Osteocyte (in vitro differentiated cells): Measurements from ENCODE around the gene PTPRR. TPM values are rescaled to one million over a fixed set of nuclear protein-coding genes. Genes with fewer than 3 reads are reported as not detected.

Source experiments
- DNase-seq: peaks from one replicate; pipeline ENCODE4 v3.0.0; 2021; ENCODE audit warnings: mixed read lengths; ENCODE audit not compliant: unreplicated experiment; ENCODE audit errors: extremely low spot score
- H3K27ac Mint-ChIP-seq: one replicate; pipeline ENCODE4 v1.8.0; 2021; ENCODE audit warnings: mild to moderate bottlenecking, mixed read lengths; ENCODE audit not compliant: unreplicated experiment
- H3K27me3 Mint-ChIP-seq: one replicate; pipeline ENCODE4 v1.8.0; 2021; ENCODE audit warnings: mixed read lengths; ENCODE audit not compliant: unreplicated experiment
- H3K36me3 Mint-ChIP-seq: one replicate; pipeline ENCODE4 v1.8.0; 2021; ENCODE audit warnings: mixed read lengths; ENCODE audit not compliant: unreplicated experiment
- H3K4me1 Mint-ChIP-seq: one replicate; pipeline ENCODE4 v1.8.0; 2021; ENCODE audit warnings: mixed read lengths; ENCODE audit not compliant: unreplicated experiment
- H3K4me3 Mint-ChIP-seq: one replicate; pipeline ENCODE4 v1.8.0; 2021; ENCODE audit warnings: mild to moderate bottlenecking, moderate library complexity, mixed read lengths; ENCODE audit not compliant: unreplicated experiment
- H3K9me3 Mint-ChIP-seq: one replicate; pipeline ENCODE4 v1.8.0; 2021; ENCODE audit warnings: mixed read lengths; ENCODE audit not compliant: unreplicated experiment
- total RNA-seq: library from RNA; stranded (reverse); gene quantifications from 2 replicates; pipeline ENCODE4 v1.2.1, GENCODE V29; 2021
- TF ChIP-seq, protein P1 (sequence below): fragments of 200-600 bp; sonication (generic); IDR thresholded peaks from 2 replicates; pipeline ENCODE4 v1.5.0; 2021; ENCODE audit warnings: antibody characterized with exemption, mild to moderate bottlenecking, moderate library complexity

The PTPRR gene
- total RNA-seq, 1 donor from 2014 or later, result 0.21 TPM

DNA sequence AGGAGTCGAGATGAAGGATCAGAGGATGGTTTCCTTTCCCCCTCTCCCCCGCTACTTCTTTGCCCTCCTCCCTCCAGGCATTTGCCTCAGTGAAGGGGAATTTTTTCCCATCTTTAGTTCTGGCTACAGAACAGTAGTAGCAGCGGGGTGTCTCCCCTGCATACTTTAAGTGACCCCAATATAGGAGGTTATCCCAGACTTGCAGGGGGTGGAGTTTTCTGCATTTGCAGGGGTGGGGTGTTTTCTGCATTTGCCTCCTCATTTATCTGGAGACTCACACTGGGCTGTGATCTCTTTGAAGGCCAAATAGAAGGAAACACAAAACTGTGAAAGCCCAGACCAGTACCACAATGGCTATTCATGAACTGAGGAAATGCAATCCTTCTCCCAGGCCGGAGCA is 303.1 kb downstream of the PTPRR start:
- Mint-ChIP-seq H3K36me3 (no peaks in the 10 kb centered on the region), H3K4me3 (no peak overlapping the region), H3K9me3 (no peaks in the 10 kb centered on the region), H3K27me3 (peaks cover 14% of the 10 kb centered on the region), H3K4me1 (no peaks in the 10 kb centered on the region), H3K27ac (no peak overlapping the region)
- no peak for DNase-seq
- TF ChIP-seq, protein P1, sequence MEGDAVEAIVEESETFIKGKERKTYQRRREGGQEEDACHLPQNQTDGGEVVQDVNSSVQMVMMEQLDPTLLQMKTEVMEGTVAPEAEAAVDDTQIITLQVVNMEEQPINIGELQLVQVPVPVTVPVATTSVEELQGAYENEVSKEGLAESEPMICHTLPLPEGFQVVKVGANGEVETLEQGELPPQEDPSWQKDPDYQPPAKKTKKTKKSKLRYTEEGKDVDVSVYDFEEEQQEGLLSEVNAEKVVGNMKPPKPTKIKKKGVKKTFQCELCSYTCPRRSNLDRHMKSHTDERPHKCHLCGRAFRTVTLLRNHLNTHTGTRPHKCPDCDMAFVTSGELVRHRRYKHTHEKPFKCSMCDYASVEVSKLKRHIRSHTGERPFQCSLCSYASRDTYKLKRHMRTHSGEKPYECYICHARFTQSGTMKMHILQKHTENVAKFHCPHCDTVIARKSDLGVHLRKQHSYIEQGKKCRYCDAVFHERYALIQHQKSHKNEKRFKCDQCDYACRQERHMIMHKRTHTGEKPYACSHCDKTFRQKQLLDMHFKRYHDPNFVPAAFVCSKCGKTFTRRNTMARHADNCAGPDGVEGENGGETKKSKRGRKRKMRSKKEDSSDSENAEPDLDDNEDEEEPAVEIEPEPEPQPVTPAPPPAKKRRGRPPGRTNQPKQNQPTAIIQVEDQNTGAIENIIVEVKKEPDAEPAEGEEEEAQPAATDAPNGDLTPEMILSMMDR, result no peak

DNA sequence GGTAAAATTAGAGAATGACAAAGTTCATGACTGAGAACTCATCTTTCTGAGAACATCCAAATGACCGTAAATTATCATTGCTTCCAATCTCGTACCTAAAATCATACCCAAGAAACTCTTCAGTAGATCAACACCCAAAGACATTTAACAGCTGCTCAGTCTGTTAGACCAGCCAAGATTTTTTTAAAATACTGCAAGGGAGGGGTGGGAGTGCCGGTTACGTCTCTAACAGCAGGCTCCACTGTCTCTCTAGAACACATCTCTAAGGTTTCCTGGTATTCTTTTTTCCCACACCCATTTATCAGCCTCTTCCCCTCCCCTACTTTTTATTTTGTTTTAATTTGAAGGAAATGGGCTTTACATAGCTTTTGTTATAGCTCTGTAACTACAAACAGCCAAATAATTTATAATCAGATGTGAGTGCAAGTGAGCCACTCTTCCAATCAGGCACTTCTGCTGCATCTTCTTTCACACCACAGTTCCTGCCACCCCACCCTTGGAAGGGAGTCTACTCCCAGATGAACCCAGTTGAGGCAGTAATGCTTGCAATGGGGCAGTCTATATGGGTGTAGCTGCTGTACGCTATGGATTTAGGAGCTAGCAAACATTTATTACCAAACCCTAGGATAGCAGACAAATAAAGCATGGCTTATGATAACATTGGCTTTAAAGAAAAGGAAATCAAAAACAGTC is 305.2 kb downstream of the PTPRR start:
- H3K27me3 Mint-ChIP-seq, result peaks cover 26% of the 10 kb centered on the region
- TF ChIP-seq, protein P1, result no peak
- H3K9me3 Mint-ChIP-seq, result no peaks in the 10 kb centered on the region
- H3K36me3 Mint-ChIP-seq, result no peaks in the 10 kb centered on the region
- DNase-seq, result no peak
- no peak overlapping the region for H3K4me3 Mint-ChIP-seq
- no peak overlapping the region for H3K27ac Mint-ChIP-seq
- H3K4me1 Mint-ChIP-seq, result peaks cover under 1% of the 10 kb centered on the region

DNA sequence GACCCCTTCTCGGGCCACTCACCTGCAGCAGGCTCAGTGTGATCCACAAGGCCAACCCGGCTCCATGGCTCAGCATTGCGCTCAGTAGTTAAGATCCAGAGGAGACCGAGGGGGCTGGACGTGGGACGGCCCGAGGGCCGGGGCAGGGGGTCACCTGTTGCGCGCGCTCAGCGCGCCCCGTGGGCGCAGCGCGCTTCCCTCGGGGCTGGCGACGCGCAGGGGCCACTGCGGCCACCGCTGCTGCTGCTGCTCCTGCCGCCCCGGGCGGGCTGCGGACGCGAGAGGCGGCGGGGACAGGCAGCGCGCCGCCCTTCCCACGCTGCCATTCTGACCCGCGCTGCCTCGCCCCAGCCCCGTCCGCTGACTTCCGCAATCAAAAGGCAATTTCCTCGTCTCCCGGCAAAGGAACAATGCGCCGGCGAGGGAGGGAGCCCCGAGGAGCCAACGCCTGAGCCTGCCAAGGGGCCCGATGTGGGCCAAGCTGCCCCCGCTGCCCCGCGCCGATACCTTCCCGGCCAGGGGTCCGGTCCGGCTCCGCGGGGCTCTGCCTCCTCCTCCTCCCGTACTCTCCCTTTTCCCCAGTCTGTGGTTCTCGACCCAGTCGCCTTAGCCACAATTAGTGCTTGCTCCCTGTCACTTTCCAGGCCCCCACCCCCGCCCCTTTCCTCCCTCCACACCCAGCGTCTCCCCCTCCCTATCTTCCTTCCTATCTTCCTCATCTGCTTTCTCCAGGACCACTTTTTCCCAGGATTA is 310.6 kb downstream of the PTPRR start:
- no peak for DNase-seq
- H3K4me1 Mint-ChIP-seq, result peaks cover 8% of the 10 kb centered on the region
- H3K36me3 Mint-ChIP-seq, result no peaks in the 10 kb centered on the region
- H3K27ac Mint-ChIP-seq, result no peak overlapping the region
- TF ChIP-seq, protein P1, result no peak
- peaks cover 8% of the 10 kb centered on the region for H3K9me3 Mint-ChIP-seq
- peak overlapping the region; percentile 74 for H3K4me3 Mint-ChIP-seq
- peaks cover 59% of the 10 kb centered on the region for H3K27me3 Mint-ChIP-seq

- H3K4me1 Mint-ChIP-seq, result peaks cover 8% of the 10 kb centered on the region
- H3K36me3 Mint-ChIP-seq, result no peaks in the 10 kb centered on the region
- H3K27ac Mint-ChIP-seq, result no peak overlapping the region
- peaks cover 59% of the 10 kb centered on the region for H3K27me3 Mint-ChIP-seq
- TF ChIP-seq, protein P1, result no peak
- H3K4me3 Mint-ChIP-seq, result peak overlapping the region; percentile 74
- peaks cover 8% of the 10 kb centered on the region for H3K9me3 Mint-ChIP-seq
- DNase-seq, result no peak
Measured at GRCh38 chr12:70609203-70609602, 311.3 kb downstream of the PTPRR start.

DNA sequence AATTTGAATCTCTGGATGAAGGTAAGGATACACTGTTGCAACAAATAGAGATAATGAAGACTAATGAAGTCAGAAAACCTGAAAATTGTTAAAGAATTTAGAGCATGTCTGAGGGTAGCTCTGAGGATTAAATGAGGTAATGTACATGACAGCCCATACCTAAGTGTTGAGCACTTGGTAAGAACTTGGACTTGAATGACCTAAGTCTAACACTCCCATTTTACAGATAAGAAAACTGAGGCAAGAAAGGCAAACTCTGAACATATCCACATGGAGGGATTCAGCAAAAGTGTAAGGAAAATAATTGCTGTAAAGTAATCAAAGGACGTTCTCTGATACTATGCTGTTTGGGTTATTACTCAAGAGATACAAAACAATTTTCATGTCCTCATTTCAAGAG is 312.4 kb downstream of the PTPRR start:
- Mint-ChIP-seq H3K4me1 (peaks cover 8% of the 10 kb centered on the region), H3K27ac (no peak overlapping the region), H3K27me3 (peaks cover 52% of the 10 kb centered on the region), H3K9me3 (peaks cover 8% of the 10 kb centered on the region), H3K36me3 (no peaks in the 10 kb centered on the region), H3K4me3 (no peak overlapping the region)
- DNase-seq, result no peak
- TF ChIP-seq, protein P1, result no peak
